GM23248 (cell line): ENCODE results near the gene SRRT.

Experiments
- EZH2 ChIP-seq: fragments of 200-600 bp; sonication (generic); IDR thresholded peaks from 2 replicates; pipeline ENCODE4 v1.6.1; 2018; ENCODE audit warnings: antibody characterized with exemption, mild to moderate bottlenecking; ENCODE audit not compliant: insufficient read depth, poor library complexity, severe bottlenecking
- EZH2phosphoT487 ChIP-seq: fragments of 200-600 bp; sonication (generic); IDR thresholded peaks from 2 replicates; pipeline ENCODE4 v1.6.1; 2018; ENCODE audit warnings: antibody characterized with exemption, moderate library complexity, mild to moderate bottlenecking, low read depth; ENCODE audit not compliant: insufficient read depth

DNA sequence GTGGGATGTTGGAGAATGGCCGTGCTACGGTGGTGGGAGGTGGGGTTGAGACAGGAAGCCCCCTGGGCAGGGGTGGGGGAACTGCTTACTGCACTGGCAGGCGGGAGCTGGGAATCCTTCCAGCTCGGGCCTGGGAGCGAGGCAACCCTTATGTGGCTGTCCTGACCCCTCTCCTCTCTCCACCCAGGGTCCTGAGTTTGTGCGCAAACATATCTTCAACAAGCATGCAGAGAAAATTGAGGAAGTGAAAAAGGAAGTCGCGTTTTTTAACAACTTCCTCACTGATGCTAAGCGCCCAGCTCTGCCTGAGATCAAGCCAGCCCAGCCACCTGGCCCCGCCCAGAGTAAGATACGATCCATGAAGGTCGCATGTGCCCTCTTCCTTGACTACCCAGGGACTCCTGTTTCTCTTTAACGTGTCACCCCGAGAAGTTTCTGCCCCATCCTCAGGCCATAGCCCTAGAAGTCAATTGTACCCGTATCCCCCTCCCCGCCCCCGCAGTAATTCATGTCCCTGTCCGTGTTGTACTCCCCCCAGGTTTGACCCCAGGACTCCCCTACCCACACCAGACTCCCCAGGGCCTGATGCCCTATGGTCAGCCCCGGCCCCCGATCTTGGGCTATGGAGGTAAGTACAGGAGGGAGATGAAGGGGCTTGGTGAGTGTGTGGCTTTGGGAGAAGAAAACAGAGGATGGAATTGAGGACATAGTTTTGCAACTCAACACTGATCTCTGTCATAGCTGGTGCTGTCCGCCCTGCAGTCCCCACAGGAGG, 12.8 kb downstream of the SRRT start:
- TF ChIP-seq EZH2phosphoT487 (no peak), EZH2 (no peak)
